Stomach (tissue), 9 donors: ENCODE measurements around the gene MEX3B. TPM values are rescaled to one million over a fixed set of nuclear protein-coding genes. Genes with fewer than 3 reads are reported as not detected.

ENCODE experiments used
- DNase-seq, 2 donors: peaks; one replicate each; pipeline versions ENCODE4 v3.0.0 to v3.0.0-alpha.2; 2013 to 2019
- H3K27ac ChIP-seq, 5 donors: fragments of 200-600 bp in 4 of 5; sonication (generic) in 4 of 5; one replicate each; pipeline ENCODE4 v1.5.1; 2013 to 2019; ENCODE audit warnings: mild to moderate bottlenecking in 1 of 5, moderate library complexity in 1 of 5
- H3K27me3 ChIP-seq, 3 donors: fragments of 200-600 bp; sonication (generic); one replicate each; pipeline ENCODE4 v1.5.1; 2017 to 2019; ENCODE audit warnings: mixed run types in 1 of 3
- H3K36me3 ChIP-seq, 4 donors: fragments of 200-600 bp; sonication (generic); 1 replicate in 3 of 4; 2 replicates in 1 of 4; pipeline ENCODE4 v1.5.1; 2016 to 2019
- H3K4me1 ChIP-seq, 4 donors: fragments of 200-600 bp; sonication (generic); one replicate each; pipeline ENCODE4 v1.5.1; 2016 to 2019
- H3K4me3 ChIP-seq, 4 donors: fragments of 200-600 bp; sonication (generic) in 3 of 4; one replicate each; pipeline ENCODE4 v1.5.1; 2016 to 2019; ENCODE audit warnings: mild to moderate bottlenecking in 1 of 4
- H3K9me3 ChIP-seq, 4 donors: fragments of 200-600 bp; sonication (generic); one replicate each; pipeline ENCODE4 v1.5.1; 2016 to 2019
- EP300 ChIP-seq: sonication (generic); formaldehyde crosslinking; IDR thresholded peaks from one replicate; pipeline ENCODE4 v1.6.1; 2017; ENCODE audit warnings: antibody characterized with exemption
- POLR2A ChIP-seq, 4 donors: fragments of 450-650 bp; IDR thresholded peaks; one replicate each; pipeline ENCODE4 v1.6.1; 2016; ENCODE audit warnings: antibody characterized with exemption in 4 of 4, control low read depth in 2 of 4, mild to moderate bottlenecking in 1 of 4, moderate library complexity in 1 of 4
- POLR2AphosphoS5 ChIP-seq, 3 donors: sonication (generic); formaldehyde crosslinking; IDR thresholded peaks; one replicate each; pipeline ENCODE4 v1.6.1; 2016; ENCODE audit warnings: antibody characterized with exemption in 3 of 3
- WGBS, 5 donors: extraction: QIAGEN DNeasy Blood & Tissue Kit in 3 of 5; methylation state at CpG; one replicate each; pipeline versions ENCODE4 v1.1.5 to v1.1.7; 2013 to 2018; 5-methylcytosine and 5-hydroxymethylcytosine counted together
- intact Hi-C: fragments of 100-400 bp; cut with DNase I; formaldehyde crosslinking; loops from one replicate; pipeline ENCODE4 v1.15.1; 2023; ENCODE audit warnings: low total_unique reads
- polyA plus RNA-seq, 3 donors: library from polyadenylated mRNA; stranded (reverse); fragments of 200-250 nt; gene quantifications; one replicate each; pipeline ENCODE4 v1.2.3, GENCODE V29; 2013
- total RNA-seq, 5 donors: library from RNA; depleted of rRNA; stranded (reverse); fragments of >200 nt; gene quantifications; one replicate each; pipeline versions ENCODE4 v1.1.0 to v1.2.3, GENCODE V29; 2014 to 2016
- TF ChIP-seq, protein P1 (sequence below), 7 experiments: fragments of 450-650 bp in 4 of 7; fragments of 200-600 bp in 3 of 7; sonication (generic) in 3 of 7; IDR thresholded peaks; one replicate each; pipeline ENCODE4 v1.5.1; 2016 to 2019; ENCODE audit warnings: antibody characterized with exemption in 7 of 7, control low read depth in 2 of 7, mild to moderate bottlenecking in 1 of 7
- donor health status: healthy with polysubstance abuse.
- donor health status: Bipolar disorder and iron deficiency.
- donor health status: healthy.

Gene MEX3B
- total and polyA plus RNA-seq, 8 donors, result 0.44 to 2.9 (median 0.46) TPM; not detected in 3

- H3K36me3 ChIP-seq, result no peaks in the 10 kb centered on the region
- no peak for TF ChIP-seq POLR2AphosphoS5 (IDR thresholded peaks at IDR 0.05)
- intact Hi-C loops, result no loop called here
- H3K27me3 ChIP-seq, result no peaks in the 10 kb centered on the region
- H3K9me3 ChIP-seq, result peaks cover 0 to 9% (median 7%) of the 10 kb centered on the region in 4 donors
- H3K4me1 ChIP-seq, result no peaks in the 10 kb centered on the region
- H3K27ac ChIP-seq, result no peak overlapping the region
- WGBS, 5 donors, result 71 to 93% (median 86%) methylated on average over 3 of the region's 3 CpGs
- H3K4me3 ChIP-seq, result no peak overlapping the region
- no peak for DNase-seq
Measured at GRCh38 chr15:82091636-82092140, 45.9 kb upstream of the MEX3B start.

- no peak for DNase-seq
- TF ChIP-seq EP300 (no peak), POLR2AphosphoS5 (IDR thresholded peaks at IDR 0.05) (no peak), POLR2A (IDR thresholded peaks at IDR 0.05) (no peak)
- TF ChIP-seq, protein P1, sequence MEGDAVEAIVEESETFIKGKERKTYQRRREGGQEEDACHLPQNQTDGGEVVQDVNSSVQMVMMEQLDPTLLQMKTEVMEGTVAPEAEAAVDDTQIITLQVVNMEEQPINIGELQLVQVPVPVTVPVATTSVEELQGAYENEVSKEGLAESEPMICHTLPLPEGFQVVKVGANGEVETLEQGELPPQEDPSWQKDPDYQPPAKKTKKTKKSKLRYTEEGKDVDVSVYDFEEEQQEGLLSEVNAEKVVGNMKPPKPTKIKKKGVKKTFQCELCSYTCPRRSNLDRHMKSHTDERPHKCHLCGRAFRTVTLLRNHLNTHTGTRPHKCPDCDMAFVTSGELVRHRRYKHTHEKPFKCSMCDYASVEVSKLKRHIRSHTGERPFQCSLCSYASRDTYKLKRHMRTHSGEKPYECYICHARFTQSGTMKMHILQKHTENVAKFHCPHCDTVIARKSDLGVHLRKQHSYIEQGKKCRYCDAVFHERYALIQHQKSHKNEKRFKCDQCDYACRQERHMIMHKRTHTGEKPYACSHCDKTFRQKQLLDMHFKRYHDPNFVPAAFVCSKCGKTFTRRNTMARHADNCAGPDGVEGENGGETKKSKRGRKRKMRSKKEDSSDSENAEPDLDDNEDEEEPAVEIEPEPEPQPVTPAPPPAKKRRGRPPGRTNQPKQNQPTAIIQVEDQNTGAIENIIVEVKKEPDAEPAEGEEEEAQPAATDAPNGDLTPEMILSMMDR (IDR thresholded peaks at IDR 0.05), result no peak
- Histone ChIP-seq H3K36me3 (no peaks in the 10 kb centered on the region), H3K4me3 (no peak overlapping the region), H3K9me3 (no peaks in the 10 kb centered on the region), H3K27ac (no peak overlapping the region), H3K27me3 (peaks cover 0 to 17% (median 0%) of the 10 kb centered on the region in 3 donors), H3K4me1 (no peaks in the 10 kb centered on the region)
- WGBS, 5 donors, result 75 to 84% (median 83%) methylated on average over 16 of the region's 16 CpGs
- intact Hi-C loops, result no loop called here
Measured at GRCh38 chr15:82086243-82086995, 40.6 kb upstream of the MEX3B start.

GRCh38 chr15:82081914-82082762 is 36.3 kb upstream of the MEX3B start:
- no peak overlapping the region for H3K4me3 ChIP-seq
- WGBS, 5 donors, result 67 to 74% (median 71%) methylated on average over 11 to 14 of the region's 14 CpGs
- no peak for TF ChIP-seq POLR2AphosphoS5 (IDR thresholded peaks at IDR 0.05)
- no peak for TF ChIP-seq POLR2A (IDR thresholded peaks at IDR 0.05)
- TF ChIP-seq EP300, result no peak
- TF ChIP-seq, protein P1 (IDR thresholded peaks at IDR 0.05), result no peak
- H3K27ac ChIP-seq, result no peak overlapping the region
- H3K9me3 ChIP-seq, result no peaks in the 10 kb centered on the region
- no peaks in the 10 kb centered on the region for H3K36me3 ChIP-seq
- peaks cover 0 to 36% (median 0%) of the 10 kb centered on the region in 3 donors for H3K27me3 ChIP-seq
- DNase-seq, result no peak
- intact Hi-C loops, result no loop called here
- H3K4me1 ChIP-seq, result no peaks in the 10 kb centered on the region

DNA sequence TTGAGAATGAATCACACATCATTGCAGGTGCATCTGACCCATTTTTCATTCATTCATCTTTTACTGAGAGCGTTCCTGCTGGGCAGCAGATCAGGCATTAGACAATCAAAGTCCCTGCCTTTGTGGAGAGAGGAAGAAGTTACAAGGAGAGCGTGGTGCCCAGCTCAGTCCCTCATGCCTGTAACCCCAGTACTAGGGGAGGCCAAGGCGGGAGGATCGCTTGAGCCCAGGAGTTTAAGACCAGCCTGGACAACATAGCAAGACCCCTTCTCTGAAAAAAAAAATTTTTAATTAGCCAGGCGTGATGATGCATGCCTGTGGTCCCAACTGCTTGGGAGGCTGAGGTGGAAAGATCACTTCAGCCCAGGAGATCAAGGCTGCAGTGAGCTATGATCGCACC is 35.0 kb upstream of the MEX3B start:
- TF ChIP-seq POLR2A (IDR thresholded peaks at IDR 0.05) (no peak), POLR2AphosphoS5 (IDR thresholded peaks at IDR 0.05) (no peak), EP300 (no peak)
- TF ChIP-seq, protein P1 (IDR thresholded peaks at IDR 0.05), result no peak
- no peak for DNase-seq
- peaks cover 0 to 45% (median 0%) of the 10 kb centered on the region in 3 donors for H3K27me3 ChIP-seq
- intact Hi-C loops, result no loop called here
- no peak overlapping the region for H3K27ac ChIP-seq
- no peaks in the 10 kb centered on the region for H3K4me1 ChIP-seq
- WGBS, 5 donors, result 89 to 93% (median 92%) methylated on average over 6 of the region's 6 CpGs
- no peaks in the 10 kb centered on the region for H3K9me3 ChIP-seq
- H3K36me3 ChIP-seq, result no peaks in the 10 kb centered on the region
- H3K4me3 ChIP-seq, result no peak overlapping the region
